Liver (tissue), 9 donors: ENCODE data around the gene OPTC. TPM values are rescaled to one million over a fixed set of nuclear protein-coding genes. Genes with fewer than 3 reads are reported as not detected.

Experiments
- DNase-seq: peaks from one replicate; pipeline ENCODE4 v3.0.0-alpha.2; 2017; ENCODE audit warnings: low spot score
- H3K27ac ChIP-seq, 2 donors: one replicate each; pipeline ENCODE4 v1.7.0; 2013; ENCODE audit warnings: inconsistent platforms in 2 of 2, low read length in 2 of 2, control low read depth in 1 of 2, low read depth in 1 of 2, mild to moderate bottlenecking in 1 of 2
- H3K27me3 ChIP-seq, 4 donors: one replicate each; pipeline versions ENCODE4 v1.6.1 to v1.7.0; 2013; ENCODE audit warnings: low read length in 3 of 4, inconsistent platforms in 1 of 4, mild to moderate bottlenecking in 1 of 4, moderate library complexity in 1 of 4; ENCODE audit not compliant: control insufficient read depth in 4 of 4, insufficient read depth in 4 of 4
- H3K36me3 ChIP-seq, 4 donors: one replicate each; pipeline versions ENCODE4 v1.6.1 to v1.7.0; 2013; ENCODE audit warnings: low read length in 3 of 4, mild to moderate bottlenecking in 3 of 4, low read depth in 1 of 4, moderate library complexity in 1 of 4; ENCODE audit not compliant: control insufficient read depth in 4 of 4, insufficient read depth in 3 of 4
- H3K4me1 ChIP-seq, 4 donors: one replicate each; pipeline versions ENCODE4 v1.6.1 to v1.7.0; 2013; ENCODE audit warnings: low read length in 3 of 4, mild to moderate bottlenecking in 3 of 4, moderate library complexity in 1 of 4; ENCODE audit not compliant: control insufficient read depth in 4 of 4, insufficient read depth in 4 of 4
- H3K4me3 ChIP-seq, 3 donors: one replicate each; pipeline versions ENCODE4 v1.6.1 to v1.7.0; 2013; ENCODE audit warnings: low read length in 3 of 3, control low read depth in 1 of 3, low read depth in 1 of 3, mild to moderate bottlenecking in 1 of 3
- H3K9ac ChIP-seq, 2 donors: one replicate each; pipeline ENCODE4 v1.7.0; 2013; ENCODE audit warnings: low read length in 2 of 2, mild to moderate bottlenecking in 2 of 2, moderate library complexity in 2 of 2, control low read depth in 1 of 2, low read depth in 1 of 2
- H3K9me3 ChIP-seq, 4 donors: one replicate each; pipeline versions ENCODE4 v1.6.1 to v1.7.0; 2013; ENCODE audit warnings: low read length in 3 of 4; ENCODE audit not compliant: control insufficient read depth in 4 of 4
- FOXA1 ChIP-seq: IDR thresholded peaks from 2 replicates; pipeline ENCODE4 v1.6.1; 2016; ENCODE audit warnings: antibody characterized with exemption
- GABPA ChIP-seq, 2 donors: IDR thresholded peaks in 1 of 2; conservative IDR thresholded peaks in 1 of 2; 2 replicates each; pipeline ENCODE4 v1.6.1; 2016; ENCODE audit warnings: antibody characterized with exemption in 2 of 2, mild to moderate bottlenecking in 1 of 2, moderate library complexity in 1 of 2
- HNF4A ChIP-seq, 2 donors: conservative IDR thresholded peaks; 2 replicates each; pipeline ENCODE4 v1.6.1; 2016; ENCODE audit warnings: antibody characterized with exemption in 2 of 2, mild to moderate bottlenecking in 2 of 2
- HNF4G ChIP-seq: IDR thresholded peaks from 2 replicates; pipeline ENCODE4 v1.6.1; 2016; ENCODE audit warnings: antibody characterized with exemption
- RAD21 ChIP-seq, 2 donors: IDR thresholded peaks; 2 replicates each; pipeline ENCODE4 v1.6.1; 2016; ENCODE audit warnings: antibody characterized with exemption in 2 of 2, mild to moderate bottlenecking in 2 of 2
- WGBS: extraction: QIAGEN DNeasy Blood & Tissue Kit; methylation state at CpG from one replicate; pipeline ENCODE4 v1.1.7; 2013; 5-methylcytosine and 5-hydroxymethylcytosine counted together
- polyA plus RNA-seq, 2 donors: library from polyadenylated mRNA; stranded (reverse) in 1 of 2; unstranded in 1 of 2; fragments of 200-250 nt in 1 of 2; fragments of >200 nt in 1 of 2; fragmentation: Nextera tagmentation in 1 of 2; extraction: Ambion mirVana in 1 of 2; gene quantifications; one replicate each; pipeline versions ENCODE4 v1.2.1 to v1.2.3, GENCODE V29; 2013 to 2015
- total RNA-seq, 2 donors: library from RNA; depleted of rRNA; stranded (reverse); fragments of >200 nt; gene quantifications; one replicate each; pipeline ENCODE4 v1.2.3, GENCODE V29; 2014
- TF ChIP-seq, protein P1 (sequence below): IDR thresholded peaks from 2 replicates; pipeline ENCODE4 v1.6.1; 2016; ENCODE audit warnings: antibody characterized with exemption
- TF ChIP-seq, protein P2 (sequence below): fragments of 150-350 bp; IDR thresholded peaks from 2 replicates; pipeline ENCODE4 v1.5.1; 2017; ENCODE audit warnings: improper control_type of control experiment, low read depth, low read length; ENCODE audit not compliant: missing input control
- TF ChIP-seq, protein P3 (sequence below): IDR thresholded peaks from 2 replicates; pipeline ENCODE4 v1.6.1; 2016; ENCODE audit warnings: antibody characterized with exemption, mild to moderate bottlenecking
- donor health status: healthy.
- donor health status: healthy.
- donor health status: healthy.
- donor health status: healthy.
- donor health status: healthy.

The OPTC gene
- total and polyA plus RNA-seq, 4 donors: not detected

DNA sequence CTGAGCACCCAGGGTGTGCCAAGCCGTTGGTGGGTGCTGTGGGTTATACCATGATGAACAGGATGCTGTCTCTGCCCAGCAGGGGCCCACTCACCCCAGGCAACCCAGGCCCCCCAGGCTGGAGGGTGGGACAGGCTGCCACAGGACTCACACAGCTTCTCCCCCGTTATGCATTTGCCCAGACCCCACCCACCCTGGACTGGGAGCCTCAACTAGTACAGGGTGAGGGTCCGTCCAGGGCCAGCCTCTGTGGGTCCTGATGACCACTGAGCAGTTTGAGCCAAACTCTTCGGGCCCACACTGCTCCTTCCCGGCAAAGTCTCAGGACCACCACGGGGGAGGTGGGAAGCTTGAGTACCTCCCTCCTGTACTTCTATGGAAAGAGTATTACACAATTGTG, 22.1 kb upstream of the OPTC start:
- Histone ChIP-seq H3K36me3 (no peaks in the 10 kb centered on the region), H3K9ac (no peak overlapping the region), H3K9me3 (no peaks in the 10 kb centered on the region), H3K27ac (no peak overlapping the region), H3K4me3 (no peak overlapping the region), H3K27me3 (peaks cover 0 to 7% (median 0%) of the 10 kb centered on the region in 4 donors), H3K4me1 (no peaks in the 10 kb centered on the region)
- 79% methylated on average over 6 of the region's 6 CpGs for WGBS
- TF ChIP-seq GABPA (IDR thresholded peaks at IDR 0.05 in 1 of 2, conservative IDR thresholded peaks at IDR 0.05 in 1 of 2): no peak
- TF ChIP-seq, protein P1, sequence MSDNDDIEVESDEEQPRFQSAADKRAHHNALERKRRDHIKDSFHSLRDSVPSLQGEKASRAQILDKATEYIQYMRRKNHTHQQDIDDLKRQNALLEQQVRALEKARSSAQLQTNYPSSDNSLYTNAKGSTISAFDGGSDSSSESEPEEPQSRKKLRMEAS: no peak
- TF ChIP-seq RAD21 (IDR thresholded peaks at IDR 0.05): no peak
- TF ChIP-seq FOXA1: no peak
- no peak for TF ChIP-seq HNF4G
- DNase-seq: no peak

DNA sequence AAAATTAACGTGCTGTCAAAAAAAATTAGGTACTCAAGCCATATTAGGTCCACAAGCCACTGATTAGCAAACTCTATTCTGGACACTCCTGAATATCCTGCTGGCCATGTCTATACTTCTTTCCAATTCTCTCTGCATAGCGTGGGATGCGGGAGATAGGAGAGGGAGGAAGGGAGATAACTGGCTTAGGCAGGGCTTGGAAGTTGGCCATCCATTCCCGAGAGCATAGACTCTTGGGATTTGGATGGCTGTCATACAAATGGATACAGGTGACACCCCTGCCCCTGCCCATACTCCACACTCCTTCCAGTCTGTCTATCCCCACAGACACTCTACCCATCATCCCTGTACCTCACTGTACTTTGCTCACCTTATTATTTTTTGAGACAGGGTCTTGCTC, 20.7 kb upstream of the OPTC start:
- Histone ChIP-seq H3K9me3 (no peaks in the 10 kb centered on the region), H3K27me3 (peaks cover 0 to 9% (median 1%) of the 10 kb centered on the region in 4 donors)
- 67% methylated on average over 4 of the region's 4 CpGs for WGBS

DNA sequence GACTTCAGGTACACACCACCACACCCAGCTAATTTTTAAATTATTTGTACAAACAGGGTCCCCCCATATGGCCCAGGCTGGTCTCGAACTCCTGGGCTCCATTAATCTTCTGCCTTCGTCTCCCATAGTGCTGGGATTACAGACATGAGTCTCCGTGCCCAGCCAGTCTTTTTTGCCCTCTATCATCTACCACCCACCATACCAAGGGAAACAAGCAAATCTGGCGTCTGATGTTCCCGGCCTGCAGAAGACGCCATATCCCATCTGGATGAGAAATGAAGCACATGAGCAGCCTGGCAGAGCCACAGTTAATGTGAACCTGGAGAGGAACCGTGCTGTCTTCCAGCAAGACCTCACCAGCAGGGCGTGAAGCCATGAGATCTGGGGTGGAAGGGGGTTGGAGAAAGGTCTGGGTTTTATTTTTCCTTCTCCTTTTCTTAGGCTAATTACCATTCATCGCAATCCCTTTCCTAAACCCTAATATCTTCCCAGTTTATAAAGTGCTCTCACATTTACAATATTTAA, 20.1 kb upstream of the OPTC start:
- H3K27me3 ChIP-seq: peaks cover 0 to 9% (median 1%) of the 10 kb centered on the region in 4 donors
- H3K27ac ChIP-seq: no peak overlapping the region
- 82% methylated on average over 9 of the region's 9 CpGs for WGBS
- no peak overlapping the region for H3K9ac ChIP-seq
- H3K4me3 ChIP-seq: no peak overlapping the region
- H3K36me3 ChIP-seq: no peaks in the 10 kb centered on the region
- no peaks in the 10 kb centered on the region for H3K9me3 ChIP-seq
- TF ChIP-seq GABPA (IDR thresholded peaks at IDR 0.05 in 1 of 2, conservative IDR thresholded peaks at IDR 0.05 in 1 of 2) (no peak), HNF4A (conservative IDR thresholded peaks at IDR 0.05) (no peak)
- TF ChIP-seq, protein P1: no peak
- TF ChIP-seq, protein P2, sequence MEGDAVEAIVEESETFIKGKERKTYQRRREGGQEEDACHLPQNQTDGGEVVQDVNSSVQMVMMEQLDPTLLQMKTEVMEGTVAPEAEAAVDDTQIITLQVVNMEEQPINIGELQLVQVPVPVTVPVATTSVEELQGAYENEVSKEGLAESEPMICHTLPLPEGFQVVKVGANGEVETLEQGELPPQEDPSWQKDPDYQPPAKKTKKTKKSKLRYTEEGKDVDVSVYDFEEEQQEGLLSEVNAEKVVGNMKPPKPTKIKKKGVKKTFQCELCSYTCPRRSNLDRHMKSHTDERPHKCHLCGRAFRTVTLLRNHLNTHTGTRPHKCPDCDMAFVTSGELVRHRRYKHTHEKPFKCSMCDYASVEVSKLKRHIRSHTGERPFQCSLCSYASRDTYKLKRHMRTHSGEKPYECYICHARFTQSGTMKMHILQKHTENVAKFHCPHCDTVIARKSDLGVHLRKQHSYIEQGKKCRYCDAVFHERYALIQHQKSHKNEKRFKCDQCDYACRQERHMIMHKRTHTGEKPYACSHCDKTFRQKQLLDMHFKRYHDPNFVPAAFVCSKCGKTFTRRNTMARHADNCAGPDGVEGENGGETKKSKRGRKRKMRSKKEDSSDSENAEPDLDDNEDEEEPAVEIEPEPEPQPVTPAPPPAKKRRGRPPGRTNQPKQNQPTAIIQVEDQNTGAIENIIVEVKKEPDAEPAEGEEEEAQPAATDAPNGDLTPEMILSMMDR: no peak
- no peaks in the 10 kb centered on the region for H3K4me1 ChIP-seq
- DNase-seq: no peak

More for the DNA sequence above, 20.7 kb upstream of the OPTC start:
- Histone ChIP-seq H3K27ac (no peak overlapping the region), H3K36me3 (no peaks in the 10 kb centered on the region), H3K4me1 (no peaks in the 10 kb centered on the region), H3K9ac (no peak overlapping the region), H3K4me3 (no peak overlapping the region)
- no peak for DNase-seq
- TF ChIP-seq, protein P3, sequence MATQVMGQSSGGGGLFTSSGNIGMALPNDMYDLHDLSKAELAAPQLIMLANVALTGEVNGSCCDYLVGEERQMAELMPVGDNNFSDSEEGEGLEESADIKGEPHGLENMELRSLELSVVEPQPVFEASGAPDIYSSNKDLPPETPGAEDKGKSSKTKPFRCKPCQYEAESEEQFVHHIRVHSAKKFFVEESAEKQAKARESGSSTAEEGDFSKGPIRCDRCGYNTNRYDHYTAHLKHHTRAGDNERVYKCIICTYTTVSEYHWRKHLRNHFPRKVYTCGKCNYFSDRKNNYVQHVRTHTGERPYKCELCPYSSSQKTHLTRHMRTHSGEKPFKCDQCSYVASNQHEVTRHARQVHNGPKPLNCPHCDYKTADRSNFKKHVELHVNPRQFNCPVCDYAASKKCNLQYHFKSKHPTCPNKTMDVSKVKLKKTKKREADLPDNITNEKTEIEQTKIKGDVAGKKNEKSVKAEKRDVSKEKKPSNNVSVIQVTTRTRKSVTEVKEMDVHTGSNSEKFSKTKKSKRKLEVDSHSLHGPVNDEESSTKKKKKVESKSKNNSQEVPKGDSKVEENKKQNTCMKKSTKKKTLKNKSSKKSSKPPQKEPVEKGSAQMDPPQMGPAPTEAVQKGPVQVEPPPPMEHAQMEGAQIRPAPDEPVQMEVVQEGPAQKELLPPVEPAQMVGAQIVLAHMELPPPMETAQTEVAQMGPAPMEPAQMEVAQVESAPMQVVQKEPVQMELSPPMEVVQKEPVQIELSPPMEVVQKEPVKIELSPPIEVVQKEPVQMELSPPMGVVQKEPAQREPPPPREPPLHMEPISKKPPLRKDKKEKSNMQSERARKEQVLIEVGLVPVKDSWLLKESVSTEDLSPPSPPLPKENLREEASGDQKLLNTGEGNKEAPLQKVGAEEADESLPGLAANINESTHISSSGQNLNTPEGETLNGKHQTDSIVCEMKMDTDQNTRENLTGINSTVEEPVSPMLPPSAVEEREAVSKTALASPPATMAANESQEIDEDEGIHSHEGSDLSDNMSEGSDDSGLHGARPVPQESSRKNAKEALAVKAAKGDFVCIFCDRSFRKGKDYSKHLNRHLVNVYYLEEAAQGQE: no peak
